H1 (cell line): ENCODE results near the gene MDM1. TPM values are rescaled to one million over a fixed set of nuclear protein-coding genes. Genes with fewer than 3 reads are reported as not detected.

Source experiments
- CTCF ChIA-PET: fragments of 300-600 bp; sonication (Branson Sonifier 250); formaldehyde crosslinking; loops from one replicate; lab custom pipeline; 2021; ENCODE audit not compliant: partially characterized antibody; lab: Charles Lee
- POLR2A ChIA-PET: fragments of 300-600 bp; sonication (Branson Sonifier 250); formaldehyde crosslinking; loops from one replicate; lab custom pipeline; 2021; ENCODE audit warnings: inconsistent platforms; ENCODE audit not compliant: partially characterized antibody; lab: Charles Lee
- DNase-seq, 2 experiments: peaks; one replicate each; pipeline versions ENCODE4 v3.0.0 to v3.0.0-alpha.2; 2010 to 2022; ENCODE audit warnings: low spot score in 2 of 2, low read depth in 1 of 2, mixed read lengths in 1 of 2
- FAIRE-seq: peaks from 2 replicates; lab custom pipeline; 2011; peaks lifted over from hg19 to GRCh38; lab: Jason Lieb, UNC
- H2AFZ ChIP-seq: 2 replicates; pipeline ENCODE4 v1.8.1; 2012; ENCODE audit warnings: low read length, inconsistent platforms
- H2AK5ac ChIP-seq: 2 replicates; pipeline ENCODE4 v1.6.1; 2013; ENCODE audit warnings: low read depth, low read length
- H2BK120ac ChIP-seq: replicated peaks from 2 replicates; pipeline ENCODE3; 2013; ENCODE audit warnings: low read depth, low read length, inconsistent platforms
- H2BK12ac ChIP-seq: 2 replicates; pipeline ENCODE4 v1.6.1; 2013; ENCODE audit warnings: low read depth, low read length
- H2BK15ac ChIP-seq: 2 replicates; pipeline ENCODE4 v1.6.1; 2013; ENCODE audit warnings: low read length
- H2BK20ac ChIP-seq: 2 replicates; pipeline ENCODE4 v1.6.1; 2013; ENCODE audit warnings: low read length
- H2BK5ac ChIP-seq: 2 replicates; pipeline ENCODE4 v1.6.1; 2013; ENCODE audit warnings: low read depth, low read length
- H3K14ac ChIP-seq: 2 replicates; pipeline ENCODE4 v1.6.1; 2013; ENCODE audit warnings: inconsistent platforms; ENCODE audit not compliant: insufficient read length
- H3K18ac ChIP-seq: 2 replicates; pipeline ENCODE4 v1.6.1; 2013; ENCODE audit warnings: low read length; ENCODE audit errors: extremely low read depth
- H3K23ac ChIP-seq: 2 replicates; pipeline ENCODE4 v1.6.1; 2013; ENCODE audit warnings: inconsistent platforms; ENCODE audit not compliant: insufficient read length
- H3K23me2 ChIP-seq: 2 replicates; pipeline ENCODE4 v1.6.1; 2013; ENCODE audit warnings: low read depth, low read length
- H3K27ac ChIP-seq: 2 replicates; pipeline ENCODE4 v1.6.1; 2011; ENCODE audit warnings: low read depth, low read length, inconsistent platforms
- H3K27me3 ChIP-seq, 4 experiments: replicated peaks in 1 of 4; 1 replicate in 1 of 4; 2 replicates in 3 of 4; pipeline versions ENCODE4 v1.6.1 to v1.8.1; 2011 to 2013; ENCODE audit warnings: low read length in 3 of 4, mild to moderate bottlenecking in 3 of 4, inconsistent platforms in 2 of 4, mixed read lengths in 2 of 4, moderate library complexity in 1 of 4; ENCODE audit not compliant: control insufficient read depth in 3 of 4, insufficient read depth in 3 of 4; ENCODE audit errors: extremely low read depth in 1 of 4
- H3K36me3 ChIP-seq, 4 experiments: 2 replicates each; pipeline versions ENCODE4 v1.6.1 to v1.8.1; 2011 to 2013; ENCODE audit warnings: mild to moderate bottlenecking in 4 of 4, low read length in 3 of 4, moderate library complexity in 2 of 4, control low read depth in 1 of 4, inconsistent platforms in 1 of 4; ENCODE audit not compliant: insufficient read depth in 4 of 4, control insufficient read depth in 2 of 4
- H3K4ac ChIP-seq: replicated peaks from 2 replicates; pipeline ENCODE3; 2013; ENCODE audit warnings: low read length, low read depth, mixed read lengths, inconsistent platforms; ENCODE audit not compliant: insufficient read length
- H3K4me1 ChIP-seq, 4 experiments: replicated peaks in 1 of 4; 1 replicate in 1 of 4; 2 replicates in 3 of 4; pipeline versions ENCODE4 v1.6.1 to v1.8.1; 2011 to 2013; ENCODE audit warnings: low read length in 3 of 4, inconsistent platforms in 2 of 4, mixed read lengths in 1 of 4; ENCODE audit not compliant: insufficient read depth in 4 of 4, control insufficient read depth in 3 of 4
- H3K4me2 ChIP-seq, 2 experiments: 2 replicates each; pipeline versions ENCODE4 v1.6.1 to v1.8.1; 2011 to 2013; ENCODE audit warnings: low read depth in 2 of 2, low read length in 2 of 2, control low read depth in 1 of 2, inconsistent platforms in 1 of 2, mild to moderate bottlenecking in 1 of 2; ENCODE audit not compliant: insufficient read depth in 1 of 2
- H3K4me3 ChIP-seq, 4 experiments: fragments of 200-600, 300-600 bp in 1 of 4; sonication (generic), shearing (Covaris generic), sonication (Bioruptor Twin) in 1 of 4; 2 replicates each; pipeline versions ENCODE4 v1.5.1 to v1.8.1; 2011 to 2016; ENCODE audit warnings: low read length in 4 of 4, low read depth in 3 of 4, control low read depth in 2 of 4, inconsistent platforms in 2 of 4, mild to moderate bottlenecking in 2 of 4, mixed read lengths in 1 of 4, moderate library complexity in 1 of 4; ENCODE audit not compliant: insufficient read depth in 2 of 4; ENCODE audit errors: extremely low read depth in 1 of 4
- H3K56ac ChIP-seq: replicated peaks from 2 replicates; pipeline ENCODE3; 2013; ENCODE audit warnings: low read depth, mild to moderate bottlenecking, mixed read lengths, low read length, inconsistent platforms; ENCODE audit not compliant: insufficient read length
- H3K79me1 ChIP-seq: 2 replicates; pipeline ENCODE4 v1.6.1; 2013; ENCODE audit warnings: low read depth, low read length, control low read depth
- H3K79me2 ChIP-seq, 2 experiments: 2 replicates each; pipeline versions ENCODE4 v1.6.1 to v1.8.1; 2012 to 2013; ENCODE audit warnings: low read length in 2 of 2, mild to moderate bottlenecking in 2 of 2, inconsistent platforms in 1 of 2; ENCODE audit not compliant: insufficient read depth in 2 of 2, control insufficient read depth in 1 of 2
- H3K9ac ChIP-seq, 4 experiments: replicated peaks in 1 of 4; 1 replicate in 1 of 4; 2 replicates in 3 of 4; pipeline versions ENCODE4 v1.6.1 to v1.8.1; 2011 to 2013; ENCODE audit warnings: low read depth in 3 of 4, low read length in 3 of 4, control low read depth in 2 of 4, mild to moderate bottlenecking in 2 of 4, moderate library complexity in 2 of 4, inconsistent platforms in 1 of 4; ENCODE audit errors: extremely low read depth in 1 of 4
- H3K9me3 ChIP-seq, 2 experiments: 2 replicates each; pipeline versions ENCODE4 v1.6.1 to v1.8.1; 2012 to 2013; ENCODE audit warnings: mild to moderate bottlenecking in 2 of 2, moderate library complexity in 2 of 2, control low read depth in 1 of 2, inconsistent platforms in 1 of 2, low read depth in 1 of 2, low read length in 1 of 2, mixed read lengths in 1 of 2; ENCODE audit not compliant: insufficient read depth in 2 of 2
- H4K20me1 ChIP-seq, 2 experiments: replicated peaks in 1 of 2; 2 replicates each; pipeline versions ENCODE3 to v1.8.1; 2011 to 2013; ENCODE audit warnings: inconsistent platforms in 2 of 2, low read length in 2 of 2, mild to moderate bottlenecking in 1 of 2; ENCODE audit not compliant: insufficient read depth in 2 of 2, control insufficient read depth in 1 of 2
- H4K5ac ChIP-seq: 2 replicates; pipeline ENCODE4 v1.6.1; 2013; ENCODE audit warnings: low read length, low read depth, mixed read lengths, inconsistent platforms; ENCODE audit not compliant: insufficient read length
- H4K8ac ChIP-seq: 2 replicates; pipeline ENCODE4 v1.8.0; 2013; ENCODE audit warnings: mild to moderate bottlenecking, moderate library complexity, low read length, inconsistent platforms; ENCODE audit not compliant: insufficient read depth; ENCODE audit errors: extremely low read depth
- H4K91ac ChIP-seq: replicated peaks from 2 replicates; pipeline ENCODE3; 2013; ENCODE audit warnings: low read length, mixed read lengths, inconsistent platforms; ENCODE audit not compliant: insufficient read length
- SIRT6 ChIP-seq: IDR thresholded peaks from one replicate; pipeline ENCODE4 v1.7.1; 2012; ENCODE audit warnings: low read length, inconsistent platforms
- SP1 ChIP-seq: IDR thresholded peaks from 2 replicates; pipeline ENCODE4 v1.6.1; 2011; ENCODE audit warnings: low read depth, low read length
- polyA plus RNA-seq, 7 experiments: library from polyadenylated mRNA; depleted of rRNA in 3 of 7; stranded (reverse) in 5 of 7; unstranded in 2 of 7; fragments of >200 nt in 5 of 7; fragments of 200-250 nt in 2 of 7; gene quantifications; 1 replicate in 5 of 7; 2 replicates in 1 of 7; 4 replicates in 1 of 7; pipeline versions ENCODE4 v1.2.1 to v1.2.3, GENCODE V29; 2011 to 2013; ENCODE audit warnings: missing spikeins in 2 of 7, mixed read lengths in 2 of 7
- total RNA-seq: library from RNA; stranded (reverse); fragmentation: NEBNext Ultra II Directional; extraction: Animal tissue kit (Norgen Biotek cat#: 25700); gene quantifications from 2 replicates; pipeline ENCODE4 v1.2.1, GENCODE V29; 2021

The MDM1 gene
- total and polyA plus RNA-seq, 2 of the 8 experiments (the other 6 are each of a cell fraction or from before 2014, with no cell fraction given), result 3.1 to 10.7 TPM

GRCh38 chr12:68293347-68293746 is 38.8 kb downstream of the MDM1 start:
- no peak overlapping the region for H2AFZ ChIP-seq
- no peak overlapping the region for H2BK20ac ChIP-seq
- H3K27me3 ChIP-seq, result no peaks in the 10 kb centered on the region
- H2AK5ac ChIP-seq, result no peak overlapping the region
- TF ChIP-seq SIRT6 (no peak), SP1 (no peak)
- no peak for FAIRE-seq
- H3K9me3 ChIP-seq, result no peaks in the 10 kb centered on the region
- no peak overlapping the region for H3K9ac ChIP-seq
- no peak overlapping the region for H4K8ac ChIP-seq
- no peak overlapping the region for H2BK15ac ChIP-seq
- no peak overlapping the region for H2BK5ac ChIP-seq
- no peaks in the 10 kb centered on the region for H3K79me2 ChIP-seq
- H4K20me1 ChIP-seq, result no peaks in the 10 kb centered on the region
- H2BK120ac ChIP-seq, result no peak overlapping the region
- no peaks in the 10 kb centered on the region for H3K4me1 ChIP-seq
- H3K36me3 ChIP-seq, result no peaks in the 10 kb centered on the region
- no peak overlapping the region for H4K5ac ChIP-seq
- no peak overlapping the region for H3K4ac ChIP-seq
- no peak overlapping the region for H3K14ac ChIP-seq
- H3K56ac ChIP-seq, result no peak overlapping the region
- no peak overlapping the region for H3K18ac ChIP-seq
- H3K4me3 ChIP-seq, result no peak overlapping the region
- no peak overlapping the region for H4K91ac ChIP-seq
- H3K23ac ChIP-seq, result no peak overlapping the region
- ChIA-PET CTCF (interaction anchor here (1.0 kb wide), 1 partner anchor 253 kb away, joined by 3 read pairs; no protein-coding TSS in a partner anchor), POLR2A (no interaction called here)
- H3K4me2 ChIP-seq, result no peak overlapping the region
- H2BK12ac ChIP-seq, result no peak overlapping the region
- H3K79me1 ChIP-seq, result no peaks in the 10 kb centered on the region
- H3K23me2 ChIP-seq, result no peaks in the 10 kb centered on the region
- H3K27ac ChIP-seq, result no peak overlapping the region
- no peak for DNase-seq
